Measurements from ENCODE around the gene NTNG1. TPM values are rescaled to one million over a fixed set of nuclear protein-coding genes. Genes with fewer than 3 reads are reported as not detected.
A peak's percentile ranks its signal among the peaks of the same experiment; 100 is the strongest.

The NTNG1 gene
- total and polyA plus RNA-seq, 2 of the 13 experiments (the other 11 are each of a cell fraction or from before 2014, with no cell fraction given), result not detected

GRCh38 chr1:107430540-107431228 is 289.8 kb downstream of the NTNG1 start (continued):
- TF ChIP-seq, protein P1, sequence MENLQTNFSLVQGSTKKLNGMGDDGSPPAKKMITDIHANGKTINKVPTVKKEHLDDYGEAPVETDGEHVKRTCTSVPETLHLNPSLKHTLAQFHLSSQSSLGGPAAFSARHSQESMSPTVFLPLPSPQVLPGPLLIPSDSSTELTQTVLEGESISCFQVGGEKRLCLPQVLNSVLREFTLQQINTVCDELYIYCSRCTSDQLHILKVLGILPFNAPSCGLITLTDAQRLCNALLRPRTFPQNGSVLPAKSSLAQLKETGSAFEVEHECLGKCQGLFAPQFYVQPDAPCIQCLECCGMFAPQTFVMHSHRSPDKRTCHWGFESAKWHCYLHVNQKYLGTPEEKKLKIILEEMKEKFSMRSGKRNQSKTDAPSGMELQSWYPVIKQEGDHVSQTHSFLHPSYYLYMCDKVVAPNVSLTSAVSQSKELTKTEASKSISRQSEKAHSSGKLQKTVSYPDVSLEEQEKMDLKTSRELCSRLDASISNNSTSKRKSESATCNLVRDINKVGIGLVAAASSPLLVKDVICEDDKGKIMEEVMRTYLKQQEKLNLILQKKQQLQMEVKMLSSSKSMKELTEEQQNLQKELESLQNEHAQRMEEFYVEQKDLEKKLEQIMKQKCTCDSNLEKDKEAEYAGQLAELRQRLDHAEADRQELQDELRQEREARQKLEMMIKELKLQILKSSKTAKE (CRISPR knock-in tag; IDR thresholded peaks at IDR 0.05; ENCODE audit: borderline replicate concordance), result no peak
- no peak for TF ChIP-seq MTF2 (CRISPR knock-in tag; IDR thresholded peaks at IDR 0.05; ENCODE audit: borderline replicate concordance)
- no peak for TF ChIP-seq NBN (conservative IDR thresholded peaks at IDR 0.05)
- no peak for TF ChIP-seq SP4 (CRISPR knock-in tag; IDR thresholded peaks at IDR 0.05)
- no peak for TF ChIP-seq AFF4 (CRISPR knock-in tag; IDR thresholded peaks at IDR 0.05)
- no peak for TF ChIP-seq MEIS2 (CRISPR knock-in tag; IDR thresholded peaks at IDR 0.05)
- TF ChIP-seq ZNF468 (CRISPR knock-in tag; IDR thresholded peaks at IDR 0.05), result no peak
- TF ChIP-seq CAMTA2 (CRISPR knock-in tag; IDR thresholded peaks at IDR 0.05; ENCODE audit: borderline replicate concordance), result no peak
- no peak for TF ChIP-seq PHB2 (IDR thresholded peaks at IDR 0.05; ENCODE audit: partially characterized antibody)
- no peak for TF ChIP-seq PLSCR1 (CRISPR knock-in tag; IDR thresholded peaks at IDR 0.05; ENCODE audit: borderline replicate concordance)
- TF ChIP-seq CHCHD3 (CRISPR knock-in tag; IDR thresholded peaks at IDR 0.05), result no peak
- peak; percentile 64; the same call in 1 of the 2 replicates for TF ChIP-seq ZKSCAN8 (CRISPR knock-in tag; IDR thresholded peaks at IDR 0.05; ENCODE audit: borderline replicate concordance)
- TF ChIP-seq DBP (CRISPR knock-in tag; IDR thresholded peaks at IDR 0.05; ENCODE audit: not compliant biosample characterization), result no peak
- no peak for TF ChIP-seq GRHL1 (CRISPR knock-in tag; conservative IDR thresholded peaks at IDR 0.05)
- TF ChIP-seq ZSCAN5A (CRISPR knock-in tag; IDR thresholded peaks at IDR 0.05; ENCODE audit: borderline replicate concordance), result no peak
- no peak for TF ChIP-seq ZSCAN12 (CRISPR knock-in tag; IDR thresholded peaks at IDR 0.05)
- TF ChIP-seq ZNF496 (CRISPR knock-in tag; IDR thresholded peaks at IDR 0.05; ENCODE audit: insufficient replicate concordance), result no peak
- no peak for TF ChIP-seq ZNF260 (CRISPR knock-in tag; IDR thresholded peaks at IDR 0.05; ENCODE audit: borderline replicate concordance, low read depth)
